IPS DF 4.7 (cell line): Measurements from ENCODE around the gene YJEFN3.

ENCODE experiments used
- DNase-seq: peaks from one replicate; pipeline ENCODE4 v3.0.0-alpha.2; 2013; ENCODE audit warnings: low spot score; ENCODE audit errors: extremely low read depth

The YJEFN3 gene

GRCh38 chr19:19523177-19523576 lies 5.5 kb upstream of the YJEFN3 start:
- DNase-seq = no peak

GRCh38 chr19:19524053-19524452 lies 4.7 kb upstream of the YJEFN3 start:
- no peak for DNase-seq

GRCh38 chr19:19525611-19526380 lies 2.9 kb upstream of the YJEFN3 start:
- DNase-seq = no peak

GRCh38 chr19:19526581-19527370 lies 1.9 kb upstream of the YJEFN3 start:
- no peak for DNase-seq

GRCh38 chr19:19527371-19527656 lies 1.4 kb upstream of the YJEFN3 start:
- no peak for DNase-seq

GRCh38 chr19:19527674-19528625 lies 761 bp upstream of the YJEFN3 start:
- no peak for DNase-seq

- DNase-seq = no peak
Observed at GRCh38 chr19:19529783-19530422, 1.2 kb downstream of the YJEFN3 start.

- DNase-seq = no peak
Observed at GRCh38 chr19:19530423-19530804, 1.7 kb downstream of the YJEFN3 start.

GRCh38 chr19:19530889-19531288 lies 2.2 kb downstream of the YJEFN3 start:
- no peak for DNase-seq

GRCh38 chr19:19531951-19532805 lies 3.5 kb downstream of the YJEFN3 start:
- peak; percentile 60 for DNase-seq

GRCh38 chr19:19532806-19533701 lies 4.3 kb downstream of the YJEFN3 start:
- no peak for DNase-seq

- DNase-seq = no peak
Observed at GRCh38 chr19:19533841-19534240, 5.1 kb downstream of the YJEFN3 start.

GRCh38 chr19:19534556-19535265 lies 6.0 kb downstream of the YJEFN3 start:
- DNase-seq = no peak

GRCh38 chr19:19535311-19536191 lies 6.8 kb downstream of the YJEFN3 start:
- DNase-seq = no peak

GRCh38 chr19:19537075-19538048 lies 8.7 kb downstream of the YJEFN3 start:
- DNase-seq = no peak

GRCh38 chr19:19538061-19538784 lies 9.5 kb downstream of the YJEFN3 start, which contains the start of gene CILP2:
TSS of gene CILP2 (plus strand) at chr19:19538265. CDS start at chr19:19538350, 85 bp downstream.
- no peak for DNase-seq
